ENCODE measurements around the gene STPG4.
"Not testable (repeated sequence)": the region's sequence is repeated elsewhere in the genome, so short reads cannot be mapped to it uniquely, and the experiment has no call there.

Gene STPG4

GRCh38 chr2:47181176-47181575 is 26.1 kb upstream of the STPG4 start:
- Mint-ChIP-seq H3K27me3 (peaks cover 5% of the 10 kb centered on the region), H3K27ac (no peak overlapping the region), H3K36me3 (ENCODE audit: low read depth) (peaks cover 4% of the 10 kb centered on the region), H3K4me3 (no peak overlapping the region), H3K4me1 (ENCODE audit: low read depth) (peaks cover 21% of the 10 kb centered on the region), H3K9me3 (no peaks in the 10 kb centered on the region)

GRCh38 chr2:47180531-47180930 is 25.4 kb upstream of the STPG4 start:
- no peak overlapping the region for H3K27ac Mint-ChIP-seq
- H3K4me3 Mint-ChIP-seq, result no peak overlapping the region
- peaks cover 7% of the 10 kb centered on the region for H3K36me3 Mint-ChIP-seq (ENCODE audit: low read depth)
- H3K27me3 Mint-ChIP-seq, result no peaks in the 10 kb centered on the region
- no peaks in the 10 kb centered on the region for H3K9me3 Mint-ChIP-seq
- peaks cover 25% of the 10 kb centered on the region for H3K4me1 Mint-ChIP-seq (ENCODE audit: low read depth)

GRCh38 chr2:47179388-47179787 is 24.3 kb upstream of the STPG4 start:
- H3K27ac Mint-ChIP-seq, result no peak overlapping the region
- H3K27me3 Mint-ChIP-seq, result no peaks in the 10 kb centered on the region
- H3K4me1 Mint-ChIP-seq (ENCODE audit: low read depth), result peaks cover 31% of the 10 kb centered on the region
- H3K36me3 Mint-ChIP-seq (ENCODE audit: low read depth), result peaks cover 16% of the 10 kb centered on the region
- H3K9me3 Mint-ChIP-seq, result no peaks in the 10 kb centered on the region
- no peak overlapping the region for H3K4me3 Mint-ChIP-seq

- Mint-ChIP-seq H3K4me1 (ENCODE audit: low read depth) (peaks cover 42% of the 10 kb centered on the region), H3K36me3 (ENCODE audit: low read depth) (peaks cover 19% of the 10 kb centered on the region), H3K27me3 (no peaks in the 10 kb centered on the region), H3K9me3 (no peaks in the 10 kb centered on the region), H3K4me3 (no peak overlapping the region), H3K27ac (no peak overlapping the region)
Observed at GRCh38 chr2:47178341-47178740, 23.2 kb upstream of the STPG4 start.

- peaks cover 54% of the 10 kb centered on the region for H3K4me1 Mint-ChIP-seq (ENCODE audit: low read depth)
- peaks cover 29% of the 10 kb centered on the region for H3K36me3 Mint-ChIP-seq (ENCODE audit: low read depth)
- H3K4me3 Mint-ChIP-seq, result peak overlapping the region; percentile 97
- H3K27ac Mint-ChIP-seq, result peak overlapping the region; percentile 99
- no peaks in the 10 kb centered on the region for H3K9me3 Mint-ChIP-seq
- H3K27me3 Mint-ChIP-seq, result no peaks in the 10 kb centered on the region
Observed at GRCh38 chr2:47177043-47177565, 22.0 kb upstream of the STPG4 start.

GRCh38 chr2:47174733-47175361 is 19.7 kb upstream of the STPG4 start:
- peaks cover 77% of the 10 kb centered on the region for H3K4me1 Mint-ChIP-seq (ENCODE audit: low read depth)
- H3K4me3 Mint-ChIP-seq, result peak overlapping the region; percentile 95
- H3K27me3 Mint-ChIP-seq, result no peaks in the 10 kb centered on the region
- H3K36me3 Mint-ChIP-seq (ENCODE audit: low read depth), result peaks cover 49% of the 10 kb centered on the region
- H3K9me3 Mint-ChIP-seq, result no peaks in the 10 kb centered on the region
- peak overlapping the region; percentile 97 for H3K27ac Mint-ChIP-seq

GRCh38 chr2:47173986-47174732 is 19.1 kb upstream of the STPG4 start:
- no peaks in the 10 kb centered on the region for H3K27me3 Mint-ChIP-seq
- H3K9me3 Mint-ChIP-seq, result no peaks in the 10 kb centered on the region
- peaks cover 79% of the 10 kb centered on the region for H3K4me1 Mint-ChIP-seq (ENCODE audit: low read depth)
- H3K36me3 Mint-ChIP-seq (ENCODE audit: low read depth), result peaks cover 54% of the 10 kb centered on the region
- H3K27ac Mint-ChIP-seq, result peak overlapping the region; percentile 97
- peak overlapping the region; percentile 95 for H3K4me3 Mint-ChIP-seq

- peaks cover 62% of the 10 kb centered on the region for H3K36me3 Mint-ChIP-seq (ENCODE audit: low read depth)
- H3K27ac Mint-ChIP-seq, result peak overlapping the region; percentile 2
- H3K4me1 Mint-ChIP-seq (ENCODE audit: low read depth), result peaks cover 86% of the 10 kb centered on the region
- H3K4me3 Mint-ChIP-seq, result peak overlapping the region; percentile 95
- no peaks in the 10 kb centered on the region for H3K9me3 Mint-ChIP-seq
- H3K27me3 Mint-ChIP-seq, result no peaks in the 10 kb centered on the region
Observed at GRCh38 chr2:47172922-47173695, 18.0 kb upstream of the STPG4 start.

GRCh38 chr2:47172156-47172921 is 17.2 kb upstream of the STPG4 start:
- H3K4me3 Mint-ChIP-seq, result peak overlapping the region; percentile 95
- H3K27me3 Mint-ChIP-seq, result no peaks in the 10 kb centered on the region
- peaks cover 66% of the 10 kb centered on the region for H3K36me3 Mint-ChIP-seq (ENCODE audit: low read depth)
- H3K27ac Mint-ChIP-seq, result no peak overlapping the region
- peaks cover 84% of the 10 kb centered on the region for H3K4me1 Mint-ChIP-seq (ENCODE audit: low read depth)
- H3K9me3 Mint-ChIP-seq, result no peaks in the 10 kb centered on the region

- no peak overlapping the region for H3K4me3 Mint-ChIP-seq
- H3K9me3 Mint-ChIP-seq, result no peaks in the 10 kb centered on the region
- peak overlapping the region; percentile 16 for H3K27ac Mint-ChIP-seq
- peaks cover 67% of the 10 kb centered on the region for H3K36me3 Mint-ChIP-seq (ENCODE audit: low read depth)
- no peaks in the 10 kb centered on the region for H3K27me3 Mint-ChIP-seq
- H3K4me1 Mint-ChIP-seq (ENCODE audit: low read depth), result peaks cover 82% of the 10 kb centered on the region
Observed at GRCh38 chr2:47169784-47170183, 14.7 kb upstream of the STPG4 start.

GRCh38 chr2:47168895-47169294 is 13.8 kb upstream of the STPG4 start:
- peak overlapping the region; percentile 3 for H3K27ac Mint-ChIP-seq
- H3K4me1 Mint-ChIP-seq (ENCODE audit: low read depth), result peaks cover 80% of the 10 kb centered on the region
- peaks cover 71% of the 10 kb centered on the region for H3K36me3 Mint-ChIP-seq (ENCODE audit: low read depth)
- H3K9me3 Mint-ChIP-seq, H3K27me3 Mint-ChIP-seq: not testable (repeated sequence)
- peak overlapping the region; percentile 17 for H3K4me3 Mint-ChIP-seq

- Mint-ChIP-seq H3K36me3 (ENCODE audit: low read depth) (peaks cover 71% of the 10 kb centered on the region), H3K27me3 (no peaks in the 10 kb centered on the region), H3K4me1 (ENCODE audit: low read depth) (peaks cover 72% of the 10 kb centered on the region)
Observed at GRCh38 chr2:47167149-47167548, 12.0 kb upstream of the STPG4 start.

GRCh38 chr2:47165001-47165555 is 10.0 kb upstream of the STPG4 start:
- Mint-ChIP-seq H3K36me3 (ENCODE audit: low read depth) (peaks cover 74% of the 10 kb centered on the region), H3K4me1 (ENCODE audit: low read depth) (peaks cover 52% of the 10 kb centered on the region), H3K27ac (no peak overlapping the region), H3K27me3 (no peaks in the 10 kb centered on the region), H3K9me3 (no peaks in the 10 kb centered on the region), H3K4me3 (no peak overlapping the region)

More at GRCh38 chr2:47167149-47167548, 12.0 kb upstream of the STPG4 start:
- H3K4me3 Mint-ChIP-seq, result no peak overlapping the region
- no peaks in the 10 kb centered on the region for H3K9me3 Mint-ChIP-seq
- no peak overlapping the region for H3K27ac Mint-ChIP-seq

GRCh38 chr2:47162780-47163179 is 7.7 kb upstream of the STPG4 start:
- Mint-ChIP-seq H3K4me1 (ENCODE audit: low read depth) (peaks cover 33% of the 10 kb centered on the region), H3K27me3 (no peaks in the 10 kb centered on the region), H3K27ac (peak overlapping the region; percentile 42), H3K36me3 (ENCODE audit: low read depth) (peaks cover 74% of the 10 kb centered on the region), H3K9me3 (no peaks in the 10 kb centered on the region), H3K4me3 (no peak overlapping the region)
